LNCaP clone FGC (cell line): ENCODE measurements around the gene MIER3.

Experiments
- DNase-seq: peaks from one replicate; pipeline ENCODE4 v3.0.0-alpha.2; 2011; ENCODE audit warnings: low read depth
- H3K4me3 ChIP-seq: 2 replicates; pipeline ENCODE4 v1.5.1; 2011; ENCODE audit warnings: mild to moderate bottlenecking, low read depth, low read length, control low read depth
- CTCF ChIP-seq: IDR thresholded peaks from 2 replicates; pipeline ENCODE4 v1.5.1; 2012; ENCODE audit warnings: mild to moderate bottlenecking; ENCODE audit not compliant: control insufficient read depth, insufficient read depth; ENCODE audit errors: extremely low read depth

The MIER3 gene

GRCh38 chr5:56977822-56978221 is 25.9 kb upstream of the MIER3 start:
- H3K4me3 ChIP-seq, result no peak overlapping the region
- no peak for DNase-seq
- TF ChIP-seq CTCF, result no peak

GRCh38 chr5:56977021-56977420 is 25.1 kb upstream of the MIER3 start:
- no peak overlapping the region for H3K4me3 ChIP-seq
- no peak for TF ChIP-seq CTCF
- DNase-seq, result no peak

GRCh38 chr5:56974241-56974640 is 22.3 kb upstream of the MIER3 start:
- DNase-seq, result no peak
- H3K4me3 ChIP-seq, result no peak overlapping the region
- TF ChIP-seq CTCF, result no peak

- TF ChIP-seq CTCF, result no peak
- no peak overlapping the region for H3K4me3 ChIP-seq
- no peak for DNase-seq
Observed at GRCh38 chr5:56973473-56973872, 21.6 kb upstream of the MIER3 start.

GRCh38 chr5:56971275-56971674 is 19.4 kb upstream of the MIER3 start:
- TF ChIP-seq CTCF, result no peak
- H3K4me3 ChIP-seq, result no peak overlapping the region
- DNase-seq, result no peak

GRCh38 chr5:56964173-56964572 is 12.2 kb upstream of the MIER3 start:
- TF ChIP-seq CTCF, result no peak
- no peak for DNase-seq
- no peak overlapping the region for H3K4me3 ChIP-seq

GRCh38 chr5:56963246-56963645 is 11.3 kb upstream of the MIER3 start:
- DNase-seq, result no peak
- no peak for TF ChIP-seq CTCF

More at GRCh38 chr5:56963246-56963645, 11.3 kb upstream of the MIER3 start:
- H3K4me3 ChIP-seq, result no peak overlapping the region
